Calu3 (cell line): ENCODE measurements around the gene IFNGR1. TPM values are rescaled to one million over a fixed set of nuclear protein-coding genes. Genes with fewer than 3 reads are reported as not detected.

Experiments used
- BruUV-seq: library from RNA; stranded (reverse); fragments of 400-500 nt; replicated peaks from 2 replicates; lab custom pipeline; 2021; lab: Mats Ljungman, UMichigan
- CTCF ChIA-PET: fragments of 300-600 bp; sonication (Branson Sonifier 250); formaldehyde crosslinking; loops from one replicate; lab custom pipeline; 2022; ENCODE audit warnings: antibody characterized with exemption; lab: Charles Lee
- DNase-seq: peaks from one replicate; pipeline ENCODE4 v3.0.0; 2022
- H3K27ac Mint-ChIP-seq: one replicate; pipeline ENCODE4 v1.8.0; 2022; ENCODE audit warnings: mixed read lengths; ENCODE audit not compliant: unreplicated experiment
- H3K27me3 Mint-ChIP-seq: one replicate; pipeline ENCODE4 v1.8.0; 2022; ENCODE audit warnings: mixed read lengths; ENCODE audit not compliant: unreplicated experiment
- H3K36me3 Mint-ChIP-seq: one replicate; pipeline ENCODE4 v1.8.0; 2022; ENCODE audit warnings: mild to moderate bottlenecking, moderate library complexity, mixed read lengths; ENCODE audit not compliant: insufficient read depth, unreplicated experiment
- H3K4me1 Mint-ChIP-seq: one replicate; pipeline ENCODE4 v1.8.0; 2022; ENCODE audit warnings: mild to moderate bottlenecking, low read depth, mixed read lengths; ENCODE audit not compliant: unreplicated experiment
- H3K4me3 Mint-ChIP-seq: one replicate; pipeline ENCODE4 v1.8.0; 2022; ENCODE audit warnings: mild to moderate bottlenecking, low read depth, moderate library complexity, mixed read lengths; ENCODE audit not compliant: unreplicated experiment
- H3K9me3 Mint-ChIP-seq: one replicate; pipeline ENCODE4 v1.8.0; 2022; ENCODE audit warnings: low read depth, mixed read lengths; ENCODE audit not compliant: unreplicated experiment
- intact Hi-C: fragments of 100-400 bp; cut with micrococcal nuclease; formaldehyde crosslinking; loops from one replicate; pipeline ENCODE4 v1.10.0; 2022; ENCODE audit not compliant: unreplicated experiment
- total RNA-seq: library from RNA; stranded (reverse); gene quantifications from 2 replicates; pipeline ENCODE4 v1.2.3, GENCODE V29; 2022
- TF ChIP-seq, protein P1 (sequence below): fragments of 200-600 bp; IDR thresholded peaks from one replicate; pipeline ENCODE4 v1.8.0; 2022; ENCODE audit warnings: antibody characterized with exemption; ENCODE audit not compliant: unreplicated experiment

The IFNGR1 gene
- total RNA-seq, 1 experiment from 2014 or later: 26.4 TPM

DNA sequence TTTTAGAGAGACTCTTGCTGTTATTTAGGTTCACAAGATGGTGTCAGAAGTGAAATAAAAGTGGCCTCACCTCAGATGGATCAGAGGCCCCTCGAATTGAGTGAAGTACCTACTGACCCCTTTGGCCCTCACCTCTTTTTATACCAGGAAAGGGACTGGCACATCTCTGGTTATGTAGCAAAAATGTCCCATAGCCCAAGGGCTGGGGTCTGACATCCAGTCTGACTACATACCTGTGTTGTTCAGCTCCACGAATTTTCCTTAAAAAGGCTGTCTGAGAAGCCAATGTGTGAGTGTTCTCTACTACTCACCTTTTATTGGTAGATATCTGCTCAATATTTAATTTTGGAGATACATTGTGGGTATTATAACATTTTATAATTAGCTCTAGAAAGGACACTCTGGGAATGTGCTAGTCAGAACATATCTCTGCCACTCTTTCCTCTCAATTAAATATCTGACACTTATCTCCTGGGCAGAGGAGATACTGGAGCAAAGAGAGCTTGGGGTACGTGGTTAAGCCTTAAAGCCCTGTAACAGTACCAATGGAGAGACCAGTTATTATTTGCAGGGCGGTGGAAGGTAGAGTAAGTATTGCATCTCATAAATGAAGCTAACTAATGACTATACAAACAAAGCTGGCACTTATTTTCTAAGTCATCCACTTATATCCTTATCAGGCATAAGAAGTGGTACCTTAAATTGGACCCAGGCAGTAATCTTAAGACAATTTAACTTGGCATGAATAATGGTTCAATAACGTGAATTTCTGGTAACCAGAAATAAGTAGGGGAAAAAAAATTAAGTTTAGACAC lies 25.7 kb downstream of the IFNGR1 start:
- H3K36me3 Mint-ChIP-seq: peaks cover 8% of the 10 kb centered on the region
- no peaks in the 10 kb centered on the region for H3K4me1 Mint-ChIP-seq
- H3K9me3 Mint-ChIP-seq: no peaks in the 10 kb centered on the region
- DNase-seq: no peak
- CTCF ChIA-PET: interaction anchor here (0.7 kb wide), 1 partner anchor 50 kb away, joined by 5 read pairs; no protein-coding TSS in a partner anchor
- no peak overlapping the region for H3K4me3 Mint-ChIP-seq
- TF ChIP-seq, protein P1, sequence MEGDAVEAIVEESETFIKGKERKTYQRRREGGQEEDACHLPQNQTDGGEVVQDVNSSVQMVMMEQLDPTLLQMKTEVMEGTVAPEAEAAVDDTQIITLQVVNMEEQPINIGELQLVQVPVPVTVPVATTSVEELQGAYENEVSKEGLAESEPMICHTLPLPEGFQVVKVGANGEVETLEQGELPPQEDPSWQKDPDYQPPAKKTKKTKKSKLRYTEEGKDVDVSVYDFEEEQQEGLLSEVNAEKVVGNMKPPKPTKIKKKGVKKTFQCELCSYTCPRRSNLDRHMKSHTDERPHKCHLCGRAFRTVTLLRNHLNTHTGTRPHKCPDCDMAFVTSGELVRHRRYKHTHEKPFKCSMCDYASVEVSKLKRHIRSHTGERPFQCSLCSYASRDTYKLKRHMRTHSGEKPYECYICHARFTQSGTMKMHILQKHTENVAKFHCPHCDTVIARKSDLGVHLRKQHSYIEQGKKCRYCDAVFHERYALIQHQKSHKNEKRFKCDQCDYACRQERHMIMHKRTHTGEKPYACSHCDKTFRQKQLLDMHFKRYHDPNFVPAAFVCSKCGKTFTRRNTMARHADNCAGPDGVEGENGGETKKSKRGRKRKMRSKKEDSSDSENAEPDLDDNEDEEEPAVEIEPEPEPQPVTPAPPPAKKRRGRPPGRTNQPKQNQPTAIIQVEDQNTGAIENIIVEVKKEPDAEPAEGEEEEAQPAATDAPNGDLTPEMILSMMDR: no peak
- H3K27me3 Mint-ChIP-seq: no peaks in the 10 kb centered on the region
- intact Hi-C loops: no loop called here
- no TSS peak for BruUV-seq
- H3K27ac Mint-ChIP-seq: no peak overlapping the region

DNA sequence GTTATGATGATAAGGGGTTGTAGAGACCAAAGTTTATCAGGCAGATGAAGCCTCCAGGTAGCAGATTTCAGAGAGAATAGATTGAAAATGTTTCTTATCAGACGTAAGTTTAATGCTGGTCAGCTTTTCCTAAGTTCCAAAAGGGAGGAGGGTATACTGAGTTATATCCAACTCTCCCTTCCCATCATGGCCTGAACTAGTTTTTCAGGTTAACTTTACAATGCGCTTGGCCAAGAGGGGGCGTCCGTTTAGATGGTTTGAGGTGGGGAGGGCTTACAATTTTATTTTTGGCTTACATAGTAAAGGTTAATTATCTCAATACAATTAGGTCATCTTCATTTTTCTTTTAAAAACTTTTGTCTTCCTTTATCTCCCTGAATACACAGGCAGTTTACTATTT lies 26.4 kb downstream of the IFNGR1 start:
- TF ChIP-seq, protein P1: no peak
- H3K36me3 Mint-ChIP-seq: peaks cover 8% of the 10 kb centered on the region
- no peak overlapping the region for H3K4me3 Mint-ChIP-seq
- no peaks in the 10 kb centered on the region for H3K27me3 Mint-ChIP-seq
- H3K27ac Mint-ChIP-seq: no peak overlapping the region
- no peak for DNase-seq
- no TSS peak for BruUV-seq
- CTCF ChIA-PET: no interaction called here
- H3K9me3 Mint-ChIP-seq: no peaks in the 10 kb centered on the region
- H3K4me1 Mint-ChIP-seq: no peaks in the 10 kb centered on the region
- intact Hi-C loops: no loop called here

DNA sequence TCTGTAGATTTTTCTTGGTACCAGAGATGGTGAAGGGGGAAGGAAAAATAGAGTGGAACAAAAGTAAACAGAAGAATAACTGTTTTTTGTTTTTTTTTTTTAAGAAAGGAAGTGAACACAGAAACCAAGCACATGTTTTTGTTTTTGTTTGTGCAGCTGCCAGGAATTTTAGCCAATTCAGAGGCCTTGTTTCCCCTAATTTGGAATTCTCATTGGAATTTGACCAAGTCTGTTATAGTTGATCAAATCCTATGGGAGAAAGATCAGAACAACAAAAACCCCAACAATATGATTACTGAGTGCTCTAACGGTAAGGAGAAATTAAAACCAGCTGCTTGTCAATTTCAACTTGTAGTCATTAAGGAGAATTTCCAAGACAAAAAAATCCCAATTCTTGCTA lies 27.5 kb downstream of the IFNGR1 start:
- CTCF ChIA-PET: no interaction called here
- TF ChIP-seq, protein P1: no peak
- BruUV-seq: no TSS peak
- Mint-ChIP-seq H3K9me3 (no peaks in the 10 kb centered on the region), H3K4me3 (no peak overlapping the region), H3K27ac (no peak overlapping the region), H3K36me3 (peaks cover 8% of the 10 kb centered on the region), H3K4me1 (no peaks in the 10 kb centered on the region), H3K27me3 (no peaks in the 10 kb centered on the region)
- DNase-seq: no peak
- intact Hi-C loops: no loop called here

DNA sequence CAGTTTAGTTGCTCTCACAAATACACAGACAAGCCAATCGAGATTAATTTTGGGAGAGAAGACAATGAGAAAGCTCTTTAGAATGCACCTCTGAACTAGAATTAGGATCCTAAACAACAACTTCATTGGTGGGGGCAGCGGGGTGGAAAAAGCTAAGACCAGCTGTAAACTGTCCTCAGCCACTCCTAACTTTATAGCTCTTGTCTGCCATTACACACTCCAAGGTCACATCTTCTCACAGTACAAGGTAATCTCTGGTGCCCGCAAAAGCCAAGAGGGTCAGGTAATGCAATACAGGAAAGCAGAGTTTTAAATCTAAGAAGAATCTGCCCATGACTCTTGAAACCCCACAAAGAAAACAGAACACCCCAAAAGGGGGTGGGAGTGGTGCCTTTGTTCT lies 27.9 kb downstream of the IFNGR1 start:
- Mint-ChIP-seq H3K9me3 (no peaks in the 10 kb centered on the region), H3K27ac (no peak overlapping the region), H3K4me1 (no peaks in the 10 kb centered on the region), H3K27me3 (no peaks in the 10 kb centered on the region), H3K36me3 (peaks cover 4% of the 10 kb centered on the region), H3K4me3 (no peak overlapping the region)
- TF ChIP-seq, protein P1: no peak
- no peak for DNase-seq
- CTCF ChIA-PET: no interaction called here
- BruUV-seq: no TSS peak
- intact Hi-C loops: no loop called here
